WTC11 (cell line): ENCODE measurements around the gene FSTL4.

Experiments used
- CREB1 ChIP-seq: sonication (generic); formaldehyde crosslinking; IDR thresholded peaks from 2 replicates; pipeline ENCODE4 v1.8.0; 2023; ENCODE audit warnings: mild to moderate bottlenecking, missing genetic modification reagents
- CTCF ChIP-seq: fragments of 200-600 bp; IDR thresholded peaks from 2 replicates; pipeline ENCODE4 v1.8.0; 2022; ENCODE audit warnings: antibody characterized with exemption
- FOXJ3 ChIP-seq: sonication (generic); formaldehyde crosslinking; IDR thresholded peaks from 2 replicates; pipeline ENCODE4 v1.9.0; 2021; ENCODE audit warnings: missing genetic modification reagents, mild to moderate bottlenecking, borderline replicate concordance
- FOXP4 ChIP-seq: sonication (generic); formaldehyde crosslinking; IDR thresholded peaks from 2 replicates; pipeline ENCODE4 v1.8.0; 2022; ENCODE audit warnings: mild to moderate bottlenecking, missing genetic modification reagents
- MAX ChIP-seq: sonication (generic); formaldehyde crosslinking; IDR thresholded peaks from 2 replicates; pipeline ENCODE4 v1.8.0; 2022; ENCODE audit warnings: mild to moderate bottlenecking, missing genetic modification reagents
- TEAD1 ChIP-seq: sonication (generic); formaldehyde crosslinking; IDR thresholded peaks from 2 replicates; pipeline ENCODE4 v1.8.0; 2022; ENCODE audit warnings: mild to moderate bottlenecking, missing genetic modification reagents
- ZNF396 ChIP-seq: fragments of 250-450 bp; sonication (Bioruptor Pico); IDR thresholded peaks from 2 replicates; pipeline ENCODE4 v1.8.0; 2021; ENCODE audit warnings: mild to moderate bottlenecking, moderate library complexity, borderline replicate concordance
- TF ChIP-seq, protein P1 (sequence below): sonication (generic); formaldehyde crosslinking; IDR thresholded peaks from 2 replicates; pipeline ENCODE4 v1.8.1; 2023; ENCODE audit warnings: mild to moderate bottlenecking, missing genetic modification reagents, moderate library complexity
- TF ChIP-seq, protein P2 (sequence below): fragments of 250-450 bp; sonication (Bioruptor Pico); IDR thresholded peaks from 2 replicates; pipeline ENCODE4 v2.1.2; 2022; ENCODE audit warnings: mild to moderate bottlenecking, moderate library complexity
- TF ChIP-seq, protein P3 (sequence below): fragments of 250-450 bp; sonication (Bioruptor Pico); IDR thresholded peaks from 2 replicates; pipeline ENCODE4 v1.9.0; 2021; ENCODE audit warnings: mild to moderate bottlenecking
- TF ChIP-seq, protein P4 (sequence below): sonication (generic); formaldehyde crosslinking; IDR thresholded peaks from 2 replicates; pipeline ENCODE4 v1.8.1; 2023; ENCODE audit warnings: mild to moderate bottlenecking, moderate library complexity, missing genetic modification reagents
- TF ChIP-seq, protein P5 (sequence below): fragments of 250-450 bp; sonication (Bioruptor Pico); conservative IDR thresholded peaks from 2 replicates; pipeline ENCODE4 v1.9.0; 2021; ENCODE audit warnings: mild to moderate bottlenecking

DNA sequence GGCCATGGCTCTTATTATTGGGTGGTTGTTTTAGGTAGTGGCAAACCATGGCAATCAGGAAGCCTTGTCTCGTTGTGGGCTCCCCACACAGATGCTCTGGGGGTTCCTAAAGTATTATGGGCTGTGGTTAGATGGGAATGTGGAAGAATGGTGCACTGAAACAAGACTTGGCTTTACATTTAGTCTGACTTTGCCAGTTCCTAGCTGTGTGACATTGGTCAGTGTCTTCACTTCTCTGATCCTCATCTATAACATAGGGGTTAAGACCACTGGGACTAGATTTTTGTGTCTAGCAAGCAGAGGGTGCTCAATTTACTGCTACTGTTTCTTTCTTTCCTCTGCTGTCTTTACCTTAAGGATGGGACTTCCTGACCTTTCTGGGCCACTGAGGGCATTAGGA, 411.0 kb downstream of the FSTL4 start:
- TF ChIP-seq MAX (no peak), CTCF (no peak), FOXP4 (CRISPR knock-in tag) (no peak), CREB1 (no peak), FOXJ3 (CRISPR knock-in tag) (no peak), ZNF396 (no peak), TEAD1 (CRISPR knock-in tag) (no peak)
- TF ChIP-seq, protein P1, sequence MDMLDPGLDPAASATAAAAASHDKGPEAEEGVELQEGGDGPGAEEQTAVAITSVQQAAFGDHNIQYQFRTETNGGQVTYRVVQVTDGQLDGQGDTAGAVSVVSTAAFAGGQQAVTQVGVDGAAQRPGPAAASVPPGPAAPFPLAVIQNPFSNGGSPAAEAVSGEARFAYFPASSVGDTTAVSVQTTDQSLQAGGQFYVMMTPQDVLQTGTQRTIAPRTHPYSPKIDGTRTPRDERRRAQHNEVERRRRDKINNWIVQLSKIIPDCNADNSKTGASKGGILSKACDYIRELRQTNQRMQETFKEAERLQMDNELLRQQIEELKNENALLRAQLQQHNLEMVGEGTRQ (CRISPR knock-in tag), result no peak
- TF ChIP-seq, protein P2, sequence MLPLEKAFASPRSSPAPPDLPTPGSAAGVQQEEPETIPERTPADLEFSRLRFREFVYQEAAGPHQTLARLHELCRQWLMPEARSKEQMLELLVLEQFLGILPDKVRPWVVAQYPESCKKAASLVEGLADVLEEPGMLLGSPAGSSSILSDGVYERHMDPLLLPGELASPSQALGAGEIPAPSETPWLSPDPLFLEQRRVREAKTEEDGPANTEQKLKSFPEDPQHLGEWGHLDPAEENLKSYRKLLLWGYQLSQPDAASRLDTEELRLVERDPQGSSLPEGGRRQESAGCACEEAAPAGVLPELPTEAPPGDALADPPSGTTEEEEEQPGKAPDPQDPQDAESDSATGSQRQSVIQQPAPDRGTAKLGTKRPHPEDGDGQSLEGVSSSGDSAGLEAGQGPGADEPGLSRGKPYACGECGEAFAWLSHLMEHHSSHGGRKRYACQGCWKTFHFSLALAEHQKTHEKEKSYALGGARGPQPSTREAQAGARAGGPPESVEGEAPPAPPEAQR (CRISPR knock-in tag), result no peak
- TF ChIP-seq, protein P3, sequence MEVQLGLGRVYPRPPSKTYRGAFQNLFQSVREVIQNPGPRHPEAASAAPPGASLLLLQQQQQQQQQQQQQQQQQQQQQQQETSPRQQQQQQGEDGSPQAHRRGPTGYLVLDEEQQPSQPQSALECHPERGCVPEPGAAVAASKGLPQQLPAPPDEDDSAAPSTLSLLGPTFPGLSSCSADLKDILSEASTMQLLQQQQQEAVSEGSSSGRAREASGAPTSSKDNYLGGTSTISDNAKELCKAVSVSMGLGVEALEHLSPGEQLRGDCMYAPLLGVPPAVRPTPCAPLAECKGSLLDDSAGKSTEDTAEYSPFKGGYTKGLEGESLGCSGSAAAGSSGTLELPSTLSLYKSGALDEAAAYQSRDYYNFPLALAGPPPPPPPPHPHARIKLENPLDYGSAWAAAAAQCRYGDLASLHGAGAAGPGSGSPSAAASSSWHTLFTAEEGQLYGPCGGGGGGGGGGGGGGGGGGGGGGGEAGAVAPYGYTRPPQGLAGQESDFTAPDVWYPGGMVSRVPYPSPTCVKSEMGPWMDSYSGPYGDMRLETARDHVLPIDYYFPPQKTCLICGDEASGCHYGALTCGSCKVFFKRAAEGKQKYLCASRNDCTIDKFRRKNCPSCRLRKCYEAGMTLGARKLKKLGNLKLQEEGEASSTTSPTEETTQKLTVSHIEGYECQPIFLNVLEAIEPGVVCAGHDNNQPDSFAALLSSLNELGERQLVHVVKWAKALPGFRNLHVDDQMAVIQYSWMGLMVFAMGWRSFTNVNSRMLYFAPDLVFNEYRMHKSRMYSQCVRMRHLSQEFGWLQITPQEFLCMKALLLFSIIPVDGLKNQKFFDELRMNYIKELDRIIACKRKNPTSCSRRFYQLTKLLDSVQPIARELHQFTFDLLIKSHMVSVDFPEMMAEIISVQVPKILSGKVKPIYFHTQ (CRISPR knock-in tag), result no peak
- TF ChIP-seq, protein P4, sequence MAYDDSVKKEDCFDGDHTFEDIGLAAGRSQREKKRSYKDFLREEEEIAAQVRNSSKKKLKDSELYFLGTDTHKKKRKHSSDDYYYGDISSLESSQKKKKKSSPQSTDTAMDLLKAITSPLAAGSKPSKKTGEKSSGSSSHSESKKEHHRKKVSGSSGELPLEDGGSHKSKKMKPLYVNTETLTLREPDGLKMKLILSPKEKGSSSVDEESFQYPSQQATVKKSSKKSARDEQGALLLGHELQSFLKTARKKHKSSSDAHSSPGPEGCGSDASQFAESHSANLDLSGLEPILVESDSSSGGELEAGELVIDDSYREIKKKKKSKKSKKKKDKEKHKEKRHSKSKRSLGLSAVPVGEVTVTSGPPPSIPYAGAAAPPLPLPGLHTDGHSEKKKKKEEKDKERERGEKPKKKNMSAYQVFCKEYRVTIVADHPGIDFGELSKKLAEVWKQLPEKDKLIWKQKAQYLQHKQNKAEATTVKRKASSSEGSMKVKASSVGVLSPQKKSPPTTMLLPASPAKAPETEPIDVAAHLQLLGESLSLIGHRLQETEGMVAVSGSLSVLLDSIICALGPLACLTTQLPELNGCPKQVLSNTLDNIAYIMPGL (CRISPR knock-in tag), result no peak
- TF ChIP-seq, protein P5, sequence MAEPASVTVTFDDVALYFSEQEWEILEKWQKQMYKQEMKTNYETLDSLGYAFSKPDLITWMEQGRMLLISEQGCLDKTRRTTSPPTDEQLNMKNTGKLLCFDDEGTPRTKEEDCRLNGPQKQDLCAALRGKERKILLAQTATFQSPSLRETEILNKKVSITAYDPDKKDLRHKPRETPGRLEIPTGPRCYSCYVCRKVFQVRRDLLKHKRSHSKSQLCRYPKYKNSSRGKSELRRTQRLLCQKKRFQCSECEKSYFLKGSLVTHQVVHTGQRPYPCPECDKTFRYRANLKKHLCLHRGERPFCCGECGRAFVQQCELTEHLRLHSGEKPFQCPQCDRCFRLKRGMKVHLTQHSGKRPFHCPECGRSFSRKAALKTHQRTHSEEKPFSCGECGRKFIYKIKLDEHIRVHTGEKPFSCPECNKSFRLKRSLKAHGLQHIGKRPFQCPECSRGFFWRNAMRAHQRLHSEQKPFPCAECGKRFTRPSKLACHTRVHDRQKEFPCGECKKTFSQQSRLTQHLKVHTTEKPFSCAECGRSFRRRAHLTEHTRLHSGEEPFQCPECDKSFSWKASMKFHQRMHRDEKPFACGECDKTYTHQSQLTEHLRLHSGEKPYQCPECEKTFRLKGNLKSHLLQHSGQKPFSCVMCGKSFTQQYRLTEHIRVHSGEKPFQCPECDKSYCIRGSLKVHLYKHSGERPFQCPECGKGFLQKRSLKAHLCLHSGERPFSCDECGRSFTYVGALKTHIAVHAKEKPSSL (CRISPR knock-in tag), result no peak
